GM06990 (cell line): Measurements from ENCODE around the gene TACR1.

ENCODE experiments used
- DNase-seq: peaks from one replicate; pipeline ENCODE4 v3.0.0-alpha.2; 2011; ENCODE audit not compliant: insufficient read length; ENCODE audit errors: extremely low read depth
- H3K27me3 ChIP-seq: replicated peaks from 2 replicates; pipeline ENCODE4 v1.6.0; 2011; ENCODE audit warnings: low read length; ENCODE audit not compliant: control insufficient read depth, insufficient read depth
- H3K36me3 ChIP-seq: 2 replicates; pipeline ENCODE4 v1.5.1; 2011; ENCODE audit warnings: low read length; ENCODE audit not compliant: control insufficient read depth, insufficient read depth
- H3K4me3 ChIP-seq: replicated peaks from 2 replicates; pipeline ENCODE4 v1.5.1; 2011; ENCODE audit warnings: low read depth, mild to moderate bottlenecking, control low read depth, low read length
- TF ChIP-seq, protein P1 (sequence below): IDR thresholded peaks from 2 replicates; pipeline ENCODE4 v1.5.1; 2011; ENCODE audit warnings: low read length, control low read depth, mild to moderate bottlenecking, inconsistent platforms; ENCODE audit not compliant: insufficient read depth, poor library complexity, severe bottlenecking

The TACR1 gene

DNA sequence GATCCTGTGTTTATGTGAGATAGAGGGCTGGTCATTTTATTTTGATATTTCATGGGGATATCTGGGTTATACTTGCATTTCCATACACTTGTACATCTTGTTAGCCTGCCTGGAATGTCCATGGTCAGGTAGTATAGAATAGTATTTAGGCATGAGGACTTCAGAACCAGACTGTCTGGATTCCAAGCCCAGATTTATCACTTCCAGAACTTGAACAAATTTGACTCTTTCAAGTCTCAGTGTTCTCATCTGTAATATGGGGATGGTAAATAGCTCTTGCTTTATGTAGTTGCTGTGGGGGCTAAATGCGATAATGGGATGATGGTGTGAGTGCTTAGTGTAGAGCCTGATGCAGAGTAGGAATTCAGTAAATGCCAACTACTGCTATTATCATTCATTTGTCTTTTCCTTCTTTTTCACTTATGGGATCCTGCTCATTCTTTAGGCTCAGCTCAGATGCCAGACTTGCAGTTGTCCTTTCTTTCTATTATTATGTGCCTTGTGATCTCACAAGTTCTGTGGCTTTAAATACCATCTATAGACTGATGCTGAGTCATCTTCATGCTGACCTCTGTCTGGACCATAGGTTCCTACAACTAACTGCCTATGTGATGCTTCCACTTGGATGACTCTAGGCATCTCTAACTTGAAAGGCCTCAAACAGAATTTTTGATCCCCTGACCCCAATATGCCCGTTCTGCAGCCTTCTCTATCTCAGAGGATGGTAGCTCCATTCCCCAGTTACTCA lies 173.5 kb downstream of the TACR1 start:
- Histone ChIP-seq H3K4me3 (no peak overlapping the region), H3K36me3 (no peaks in the 10 kb centered on the region), H3K27me3 (no peaks in the 10 kb centered on the region)
- TF ChIP-seq, protein P1, sequence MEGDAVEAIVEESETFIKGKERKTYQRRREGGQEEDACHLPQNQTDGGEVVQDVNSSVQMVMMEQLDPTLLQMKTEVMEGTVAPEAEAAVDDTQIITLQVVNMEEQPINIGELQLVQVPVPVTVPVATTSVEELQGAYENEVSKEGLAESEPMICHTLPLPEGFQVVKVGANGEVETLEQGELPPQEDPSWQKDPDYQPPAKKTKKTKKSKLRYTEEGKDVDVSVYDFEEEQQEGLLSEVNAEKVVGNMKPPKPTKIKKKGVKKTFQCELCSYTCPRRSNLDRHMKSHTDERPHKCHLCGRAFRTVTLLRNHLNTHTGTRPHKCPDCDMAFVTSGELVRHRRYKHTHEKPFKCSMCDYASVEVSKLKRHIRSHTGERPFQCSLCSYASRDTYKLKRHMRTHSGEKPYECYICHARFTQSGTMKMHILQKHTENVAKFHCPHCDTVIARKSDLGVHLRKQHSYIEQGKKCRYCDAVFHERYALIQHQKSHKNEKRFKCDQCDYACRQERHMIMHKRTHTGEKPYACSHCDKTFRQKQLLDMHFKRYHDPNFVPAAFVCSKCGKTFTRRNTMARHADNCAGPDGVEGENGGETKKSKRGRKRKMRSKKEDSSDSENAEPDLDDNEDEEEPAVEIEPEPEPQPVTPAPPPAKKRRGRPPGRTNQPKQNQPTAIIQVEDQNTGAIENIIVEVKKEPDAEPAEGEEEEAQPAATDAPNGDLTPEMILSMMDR, result no peak
- DNase-seq, result no peak

DNA sequence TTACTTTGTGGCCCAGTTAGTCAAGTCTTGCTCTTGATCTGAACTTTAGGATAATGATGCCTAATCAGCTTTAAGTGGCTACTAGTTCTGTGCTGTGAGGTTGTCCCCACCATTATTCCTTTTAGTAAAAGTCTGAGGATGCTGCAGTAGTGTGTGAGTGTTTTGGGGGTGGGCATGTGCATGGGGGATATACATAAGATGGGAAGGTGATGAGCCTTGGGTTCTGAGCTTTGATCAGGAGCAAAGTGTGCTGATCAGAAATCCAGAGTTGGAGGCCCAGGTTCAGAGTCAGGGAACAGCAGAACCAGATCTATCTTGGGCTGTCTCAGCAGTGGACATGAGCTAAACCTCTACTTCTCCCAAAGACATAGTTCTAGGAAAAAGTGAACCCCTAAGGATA lies 174.1 kb downstream of the TACR1 start:
- TF ChIP-seq, protein P1, result no peak
- H3K4me3 ChIP-seq, result no peak overlapping the region
- no peaks in the 10 kb centered on the region for H3K27me3 ChIP-seq
- H3K36me3 ChIP-seq, result no peaks in the 10 kb centered on the region
- no peak for DNase-seq

DNA sequence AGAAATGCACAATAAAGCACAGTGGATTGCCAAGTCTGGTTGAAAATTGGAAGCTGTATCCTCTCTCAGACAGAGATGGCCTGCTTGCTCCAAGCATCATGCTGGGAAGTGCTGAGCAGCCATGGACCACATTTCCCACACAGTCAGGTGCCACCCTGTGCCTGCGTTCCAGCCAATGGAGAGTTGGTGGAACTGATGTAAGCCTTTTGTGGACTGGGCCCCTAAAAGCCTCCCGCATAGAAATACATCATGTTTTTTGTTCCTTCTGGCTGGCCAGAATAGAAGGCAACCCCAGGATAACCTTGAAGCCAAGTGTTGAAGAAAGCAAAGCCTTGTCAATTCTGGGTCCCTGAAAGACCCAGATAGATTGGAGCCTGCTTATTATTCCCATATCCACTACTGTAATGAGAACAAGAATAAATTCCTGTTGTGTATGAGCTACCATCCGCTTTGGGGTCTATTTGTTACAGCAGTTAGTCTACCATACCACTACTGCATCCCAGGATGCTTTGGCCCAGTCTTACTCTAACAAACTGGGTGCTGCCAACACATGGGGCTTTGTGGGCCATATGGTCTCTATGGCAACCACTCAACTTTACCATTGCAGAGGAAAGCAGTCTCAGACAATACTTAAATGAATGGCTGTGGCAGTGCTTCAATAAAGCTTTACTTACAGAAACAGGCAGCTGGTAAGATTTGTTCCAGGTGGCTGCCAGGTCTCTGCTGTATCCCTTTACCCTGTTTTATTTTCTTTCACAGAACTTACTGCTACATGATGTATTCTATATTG lies 175.5 kb downstream of the TACR1 start:
- H3K36me3 ChIP-seq, result no peaks in the 10 kb centered on the region
- no peak overlapping the region for H3K4me3 ChIP-seq
- TF ChIP-seq, protein P1, result no peak
- no peak for DNase-seq
- H3K27me3 ChIP-seq, result no peaks in the 10 kb centered on the region

DNA sequence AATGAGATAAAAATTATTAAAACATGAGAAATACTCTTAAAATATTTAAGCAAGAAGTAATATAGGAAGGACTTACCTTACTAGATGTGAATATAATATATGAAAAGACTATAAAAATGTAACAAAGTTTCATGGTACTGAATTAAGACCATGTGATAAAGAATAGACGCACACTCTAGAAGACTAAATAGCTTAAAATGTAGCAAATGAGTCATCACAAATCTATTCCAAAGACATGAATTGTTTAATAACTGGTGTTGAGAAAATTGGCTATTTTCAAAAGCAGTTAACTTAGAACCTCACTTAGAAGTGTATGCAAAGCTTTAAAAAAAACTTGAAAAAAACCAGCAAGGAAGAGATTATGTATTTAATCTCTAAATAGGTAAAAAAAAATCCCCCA lies 176.8 kb downstream of the TACR1 start:
- Histone ChIP-seq H3K4me3 (no peak overlapping the region), H3K36me3 (no peaks in the 10 kb centered on the region), H3K27me3 (no peaks in the 10 kb centered on the region)
- TF ChIP-seq, protein P1, result no peak
- no peak for DNase-seq

DNA sequence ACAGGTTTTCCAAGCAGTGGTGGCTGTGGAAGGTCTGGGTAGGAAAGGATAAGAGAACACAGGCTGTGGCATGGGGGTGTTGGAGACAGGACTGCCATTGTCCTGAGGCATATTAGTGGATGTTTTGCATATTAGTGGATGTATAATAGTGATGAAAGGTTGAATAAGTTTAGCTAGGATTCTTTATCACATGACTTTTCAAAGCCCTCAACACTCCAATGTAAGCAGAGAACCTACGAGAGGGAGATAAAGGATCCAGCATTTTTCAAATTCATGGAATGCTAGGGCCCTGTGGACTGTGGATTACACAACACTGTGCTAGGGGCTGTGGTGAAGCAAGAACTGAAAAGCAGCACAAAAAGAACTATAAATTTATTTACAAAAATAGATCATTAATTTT lies 177.6 kb downstream of the TACR1 start:
- H3K4me3 ChIP-seq, result no peak overlapping the region
- TF ChIP-seq, protein P1, result no peak
- no peak for DNase-seq
- no peaks in the 10 kb centered on the region for H3K36me3 ChIP-seq
- H3K27me3 ChIP-seq, result no peaks in the 10 kb centered on the region
